ENCODE results near the gene CAB39L. TPM values are rescaled to one million over a fixed set of nuclear protein-coding genes. Genes with fewer than 3 reads are reported as not detected.

The CAB39L gene
- polyA plus RNA-seq, 1 donor from 2014 or later, result 40.3 TPM

DNA sequence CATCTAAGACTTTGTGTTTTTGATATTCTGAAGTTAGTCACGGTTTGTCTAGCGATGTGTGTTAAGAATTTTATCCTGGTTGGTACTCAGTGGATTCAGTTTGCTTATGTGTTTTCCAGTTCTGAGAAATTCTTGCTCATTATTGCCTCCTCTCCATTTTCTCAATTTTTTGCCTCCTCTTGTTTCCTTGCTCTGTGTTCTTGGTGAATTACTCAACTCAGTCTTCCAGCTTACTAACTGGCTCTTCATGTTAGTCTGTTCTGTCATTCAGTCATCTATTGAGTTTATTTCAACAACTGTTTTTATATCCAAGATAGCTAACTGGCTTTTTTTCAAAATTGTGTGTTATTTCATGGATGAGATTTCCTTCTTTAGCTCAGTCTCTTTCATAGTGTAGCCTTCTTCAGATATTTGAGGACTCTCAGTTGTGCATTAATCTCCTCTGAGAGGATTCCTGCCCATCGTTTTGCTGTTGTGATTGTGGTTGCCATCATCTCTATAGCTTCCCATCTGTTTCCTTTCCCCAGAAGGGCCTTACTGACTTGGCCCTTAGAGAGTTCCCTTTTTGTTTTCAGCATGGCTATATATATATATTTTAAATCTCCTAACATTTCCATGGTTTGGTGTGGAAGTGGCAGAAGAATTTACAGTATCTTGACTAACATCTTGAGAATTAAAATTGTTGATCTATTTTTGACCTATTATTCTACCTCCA is 6.4 kb upstream of the CAB39L start:
- TF ChIP-seq SMC3 (conservative IDR thresholded peaks at IDR 0.05; ENCODE audit: poor library complexity) (no peak), EZH2 (IDR thresholded peaks at IDR 0.05; ENCODE audit: borderline replicate concordance, insufficient read depth, low read length, poor library complexity, severe bottlenecking) (no peak), TAF1 (IDR thresholded peaks at IDR 0.05; ENCODE audit: low read depth) (no peak)
- H3K27ac ChIP-seq (ENCODE audit: low read length), result no peak overlapping the region
- H3K4me2 ChIP-seq (ENCODE audit: low read length), result no peak overlapping the region
- no peaks in the 10 kb centered on the region for H3K36me3 ChIP-seq (ENCODE audit: insufficient read depth, low read length)
- peaks cover 20% of the 10 kb centered on the region for H3K79me2 ChIP-seq (replicated peaks; ENCODE audit: insufficient read depth, low read length)
- H4K20me1 ChIP-seq (ENCODE audit: insufficient read depth), result no peaks in the 10 kb centered on the region
- no peak overlapping the region for H3K4me3 ChIP-seq (ENCODE audit: low read length)
- H3K9me2 ChIP-seq (ENCODE audit: insufficient read depth, low read length), result no peaks in the 10 kb centered on the region
- no peak overlapping the region for H3K9ac ChIP-seq (ENCODE audit: low read length)
- no peaks in the 10 kb centered on the region for H3K9me3 ChIP-seq (ENCODE audit: low read length)
- H2AFZ ChIP-seq (ENCODE audit: low read depth, low read length), result no peak overlapping the region
- H3F3A ChIP-seq (ENCODE audit: insufficient read depth, low read length, poor library complexity, severe bottlenecking), result no peaks in the 10 kb centered on the region
- no peaks in the 10 kb centered on the region for H3K27me3 ChIP-seq (ENCODE audit: insufficient read depth, low read depth, low read length)

DNA sequence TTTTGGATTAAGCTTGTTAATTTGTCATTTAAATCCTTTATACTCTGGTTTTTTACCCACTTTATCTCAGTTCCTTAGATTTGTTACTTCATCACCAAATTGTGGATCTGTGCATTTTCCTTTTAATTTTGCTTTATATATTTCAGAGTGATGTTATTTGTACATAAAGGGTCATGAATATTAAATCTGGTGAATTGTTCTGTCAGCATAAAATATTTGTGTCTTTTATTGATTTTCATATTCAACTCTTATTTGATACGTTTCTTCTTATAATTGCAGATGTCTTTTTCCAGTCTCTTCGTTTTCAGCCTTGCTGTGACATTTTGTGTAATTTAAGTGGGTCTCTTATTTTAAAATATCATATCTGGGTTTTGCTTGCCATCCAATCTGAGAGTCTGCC is 4.9 kb upstream of the CAB39L start:
- no peak overlapping the region for H3K27ac ChIP-seq (ENCODE audit: low read length)
- H2AFZ ChIP-seq (ENCODE audit: low read depth, low read length), result no peak overlapping the region
- TF ChIP-seq RAD21 (conservative IDR thresholded peaks at IDR 0.05), result no peak
- TF ChIP-seq, protein P1, sequence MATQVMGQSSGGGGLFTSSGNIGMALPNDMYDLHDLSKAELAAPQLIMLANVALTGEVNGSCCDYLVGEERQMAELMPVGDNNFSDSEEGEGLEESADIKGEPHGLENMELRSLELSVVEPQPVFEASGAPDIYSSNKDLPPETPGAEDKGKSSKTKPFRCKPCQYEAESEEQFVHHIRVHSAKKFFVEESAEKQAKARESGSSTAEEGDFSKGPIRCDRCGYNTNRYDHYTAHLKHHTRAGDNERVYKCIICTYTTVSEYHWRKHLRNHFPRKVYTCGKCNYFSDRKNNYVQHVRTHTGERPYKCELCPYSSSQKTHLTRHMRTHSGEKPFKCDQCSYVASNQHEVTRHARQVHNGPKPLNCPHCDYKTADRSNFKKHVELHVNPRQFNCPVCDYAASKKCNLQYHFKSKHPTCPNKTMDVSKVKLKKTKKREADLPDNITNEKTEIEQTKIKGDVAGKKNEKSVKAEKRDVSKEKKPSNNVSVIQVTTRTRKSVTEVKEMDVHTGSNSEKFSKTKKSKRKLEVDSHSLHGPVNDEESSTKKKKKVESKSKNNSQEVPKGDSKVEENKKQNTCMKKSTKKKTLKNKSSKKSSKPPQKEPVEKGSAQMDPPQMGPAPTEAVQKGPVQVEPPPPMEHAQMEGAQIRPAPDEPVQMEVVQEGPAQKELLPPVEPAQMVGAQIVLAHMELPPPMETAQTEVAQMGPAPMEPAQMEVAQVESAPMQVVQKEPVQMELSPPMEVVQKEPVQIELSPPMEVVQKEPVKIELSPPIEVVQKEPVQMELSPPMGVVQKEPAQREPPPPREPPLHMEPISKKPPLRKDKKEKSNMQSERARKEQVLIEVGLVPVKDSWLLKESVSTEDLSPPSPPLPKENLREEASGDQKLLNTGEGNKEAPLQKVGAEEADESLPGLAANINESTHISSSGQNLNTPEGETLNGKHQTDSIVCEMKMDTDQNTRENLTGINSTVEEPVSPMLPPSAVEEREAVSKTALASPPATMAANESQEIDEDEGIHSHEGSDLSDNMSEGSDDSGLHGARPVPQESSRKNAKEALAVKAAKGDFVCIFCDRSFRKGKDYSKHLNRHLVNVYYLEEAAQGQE (IDR thresholded peaks at IDR 0.05; ENCODE audit: borderline replicate concordance), result no peak
- no peak for TF ChIP-seq MXI1 (conservative IDR thresholded peaks at IDR 0.05; ENCODE audit: poor library complexity, severe bottlenecking)
- no peak for TF ChIP-seq SMC3 (conservative IDR thresholded peaks at IDR 0.05; ENCODE audit: poor library complexity)
- TF ChIP-seq EP300 (conservative IDR thresholded peaks at IDR 0.05; ENCODE audit: poor library complexity, severe bottlenecking), result no peak
- H3K4me2 ChIP-seq (ENCODE audit: low read length), result no peak overlapping the region
- no peaks in the 10 kb centered on the region for H4K20me1 ChIP-seq (ENCODE audit: insufficient read depth)
- no peaks in the 10 kb centered on the region for H3K9me2 ChIP-seq (ENCODE audit: insufficient read depth, low read length)
- no peak overlapping the region for H3K9ac ChIP-seq (ENCODE audit: low read length)
- H3F3A ChIP-seq (ENCODE audit: insufficient read depth, low read length, poor library complexity, severe bottlenecking), result no peaks in the 10 kb centered on the region
- H3K36me3 ChIP-seq (ENCODE audit: insufficient read depth, low read length), result no peaks in the 10 kb centered on the region
- no peak overlapping the region for H3K4me3 ChIP-seq (ENCODE audit: low read length)
- no peaks in the 10 kb centered on the region for H3K9me3 ChIP-seq (ENCODE audit: low read length)
- H3K27me3 ChIP-seq (ENCODE audit: insufficient read depth, low read depth, low read length), result no peaks in the 10 kb centered on the region
- peaks cover 20% of the 10 kb centered on the region for H3K79me2 ChIP-seq (replicated peaks; ENCODE audit: insufficient read depth, low read length)

DNA sequence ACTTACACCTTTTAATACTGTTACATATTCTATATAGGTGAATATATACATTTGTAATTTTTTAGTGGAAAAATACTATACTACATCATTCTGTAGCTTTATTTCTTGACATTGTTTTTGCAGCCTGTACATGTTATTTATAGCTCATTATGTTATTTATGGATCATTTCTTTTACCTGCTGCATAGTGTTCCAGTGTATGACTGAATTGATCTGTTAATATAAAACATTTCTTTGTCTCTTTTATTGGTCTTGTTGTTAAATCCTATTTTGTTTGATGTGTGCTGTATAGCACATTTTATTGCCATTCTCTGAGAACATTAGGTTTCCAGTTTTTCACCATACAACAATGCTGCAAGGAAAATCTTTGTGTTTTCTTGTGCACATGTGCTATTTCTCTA is 2.6 kb upstream of the CAB39L start:
- H3K27me3 ChIP-seq (ENCODE audit: insufficient read depth, low read depth, low read length), result no peaks in the 10 kb centered on the region
- peaks cover 30% of the 10 kb centered on the region for H3K79me2 ChIP-seq (replicated peaks; ENCODE audit: insufficient read depth, low read length)
- no peak overlapping the region for H3K27ac ChIP-seq (ENCODE audit: low read length)
- H3K9me3 ChIP-seq (ENCODE audit: low read length), result no peaks in the 10 kb centered on the region
- H3K4me2 ChIP-seq (ENCODE audit: low read length), result no peak overlapping the region
- H4K20me1 ChIP-seq (ENCODE audit: insufficient read depth), result no peaks in the 10 kb centered on the region
- no peak overlapping the region for H3K9ac ChIP-seq (ENCODE audit: low read length)
- no peaks in the 10 kb centered on the region for H3F3A ChIP-seq (ENCODE audit: insufficient read depth, low read length, poor library complexity, severe bottlenecking)
- H3K4me3 ChIP-seq (ENCODE audit: low read length), result peak overlapping the region; percentile 18
- H2AFZ ChIP-seq (ENCODE audit: low read depth, low read length), result no peak overlapping the region
- TF ChIP-seq RAD21 (conservative IDR thresholded peaks at IDR 0.05) (no peak), TAF1 (IDR thresholded peaks at IDR 0.05; ENCODE audit: low read depth) (no peak), POLR2AphosphoS5 (IDR thresholded peaks at IDR 0.05) (no peak), MXI1 (conservative IDR thresholded peaks at IDR 0.05; ENCODE audit: poor library complexity, severe bottlenecking) (no peak), EP300 (conservative IDR thresholded peaks at IDR 0.05; ENCODE audit: poor library complexity, severe bottlenecking) (no peak), SMC3 (conservative IDR thresholded peaks at IDR 0.05; ENCODE audit: poor library complexity) (no peak), EZH2 (IDR thresholded peaks at IDR 0.05; ENCODE audit: borderline replicate concordance, insufficient read depth, low read length, poor library complexity, severe bottlenecking) (no peak)
- TF ChIP-seq, protein P1 (IDR thresholded peaks at IDR 0.05; ENCODE audit: borderline replicate concordance), result no peak
- TF ChIP-seq, protein P2, sequence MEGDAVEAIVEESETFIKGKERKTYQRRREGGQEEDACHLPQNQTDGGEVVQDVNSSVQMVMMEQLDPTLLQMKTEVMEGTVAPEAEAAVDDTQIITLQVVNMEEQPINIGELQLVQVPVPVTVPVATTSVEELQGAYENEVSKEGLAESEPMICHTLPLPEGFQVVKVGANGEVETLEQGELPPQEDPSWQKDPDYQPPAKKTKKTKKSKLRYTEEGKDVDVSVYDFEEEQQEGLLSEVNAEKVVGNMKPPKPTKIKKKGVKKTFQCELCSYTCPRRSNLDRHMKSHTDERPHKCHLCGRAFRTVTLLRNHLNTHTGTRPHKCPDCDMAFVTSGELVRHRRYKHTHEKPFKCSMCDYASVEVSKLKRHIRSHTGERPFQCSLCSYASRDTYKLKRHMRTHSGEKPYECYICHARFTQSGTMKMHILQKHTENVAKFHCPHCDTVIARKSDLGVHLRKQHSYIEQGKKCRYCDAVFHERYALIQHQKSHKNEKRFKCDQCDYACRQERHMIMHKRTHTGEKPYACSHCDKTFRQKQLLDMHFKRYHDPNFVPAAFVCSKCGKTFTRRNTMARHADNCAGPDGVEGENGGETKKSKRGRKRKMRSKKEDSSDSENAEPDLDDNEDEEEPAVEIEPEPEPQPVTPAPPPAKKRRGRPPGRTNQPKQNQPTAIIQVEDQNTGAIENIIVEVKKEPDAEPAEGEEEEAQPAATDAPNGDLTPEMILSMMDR (IDR thresholded peaks at IDR 0.05; ENCODE audit: poor library complexity, severe bottlenecking), result no peak
- H3K36me3 ChIP-seq (ENCODE audit: insufficient read depth, low read length), result no peaks in the 10 kb centered on the region
- H3K9me2 ChIP-seq (ENCODE audit: insufficient read depth, low read length), result no peaks in the 10 kb centered on the region
